T-helper 2 cell (primary cell): ENCODE data around the gene PIGBOS1.
"Not testable (repeated sequence)": the region's sequence is repeated elsewhere in the genome, so short reads cannot be mapped to it uniquely, and the experiment has no call there.

Source experiments
- DNase-seq, 5 experiments: peaks; one replicate each; pipeline versions ENCODE4 v3.0.0 to v3.0.0-alpha.2; 2012 to 2022
- total RNA-seq, 2 donors: gene quantifications; one replicate each; lab custom pipeline; 2026; lab: John Stamatoyannopoulos, UW

PIGBOS1 gene, protein sequence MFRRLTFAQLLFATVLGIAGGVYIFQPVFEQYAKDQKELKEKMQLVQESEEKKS
- 1.2 to 5.7 reads per million in 2 donors for total RNA-seq

DNA sequence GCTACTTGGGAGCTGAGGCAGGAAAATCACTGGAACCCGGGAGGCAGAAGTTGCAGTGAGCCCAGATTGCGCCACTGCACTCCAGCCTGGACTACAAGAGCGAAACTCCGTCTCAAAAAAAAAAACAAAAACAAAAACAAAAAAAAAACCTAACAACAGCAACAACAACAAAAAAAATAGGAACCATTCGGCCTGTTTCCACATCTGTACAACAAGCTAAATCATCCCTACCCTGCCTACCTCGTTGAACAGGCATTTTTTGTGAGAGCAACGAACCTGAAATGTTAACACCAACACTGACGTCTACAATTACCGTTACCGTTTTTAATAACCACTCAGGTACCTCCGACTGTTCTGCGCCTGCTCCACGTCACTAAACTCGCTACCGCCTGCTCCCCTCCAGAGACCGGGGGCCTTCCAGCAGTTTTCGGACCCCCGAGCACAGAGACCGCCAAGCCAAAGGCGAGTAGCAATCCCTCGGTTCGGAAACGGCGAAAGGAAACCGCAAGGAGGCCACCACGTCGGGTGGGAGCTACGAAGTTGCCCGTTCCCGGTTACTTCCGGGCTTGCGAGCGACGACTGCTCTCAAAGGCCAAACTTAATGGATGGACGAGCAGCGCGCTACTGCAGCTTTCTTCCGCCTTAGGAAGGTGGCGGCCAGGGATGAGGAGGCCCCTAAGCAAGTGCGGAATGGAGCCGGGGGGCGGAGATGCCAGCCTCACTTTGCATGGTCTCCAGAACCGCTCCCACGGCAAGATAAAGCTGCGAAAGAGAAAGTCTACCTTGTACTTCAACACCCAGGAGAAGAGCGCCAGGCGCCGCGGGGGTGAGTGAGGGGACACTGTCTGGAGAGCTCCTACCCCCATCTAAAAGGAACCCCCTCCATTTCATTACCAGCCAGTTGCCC is at the start of gene PIGBOS1, which contains the start of gene PIGB:
TSS of gene PIGBOS1 (minus strand) at position 536 of the 907 bp plus-strand sequence. CDS start 1,331 bp downstream, outside the sequence.
TSS of gene PIGB (plus strand) at position 635 of the 907 bp plus-strand sequence. CDS start at position 664, 29 bp downstream.
- peak; percentile 43 to 92 (median 59) for DNase-seq

GRCh38 chr15:55366981-55367380 is 48.1 kb upstream of the PIGBOS1 start:
- DNase-seq, result no peak

GRCh38 chr15:55362641-55363040 is 43.7 kb upstream of the PIGBOS1 start:
- DNase-seq, result no peak

DNA sequence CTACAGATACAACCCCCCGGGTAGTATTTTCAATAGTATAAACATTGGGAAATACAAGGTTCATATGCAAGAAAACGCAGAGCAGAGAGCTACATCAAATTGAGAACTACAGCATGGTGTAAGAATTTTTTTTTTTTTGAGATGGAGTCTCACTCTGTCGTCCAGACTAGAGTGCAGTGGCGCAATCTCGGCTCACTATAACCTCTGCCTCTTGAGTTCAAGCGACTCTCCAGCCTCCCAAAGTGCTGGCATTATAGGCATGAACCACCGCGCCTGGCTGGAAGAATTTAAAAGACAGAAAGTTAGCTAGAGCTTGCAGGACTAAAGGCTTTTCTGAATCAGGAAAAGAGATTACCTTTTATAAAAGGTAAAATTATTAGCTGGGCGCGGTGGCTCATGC is 42.1 kb upstream of the PIGBOS1 start:
- DNase-seq, result no peak

- DNase-seq, result no peak
Observed at GRCh38 chr15:55360256-55360655, 41.3 kb upstream of the PIGBOS1 start.

DNA sequence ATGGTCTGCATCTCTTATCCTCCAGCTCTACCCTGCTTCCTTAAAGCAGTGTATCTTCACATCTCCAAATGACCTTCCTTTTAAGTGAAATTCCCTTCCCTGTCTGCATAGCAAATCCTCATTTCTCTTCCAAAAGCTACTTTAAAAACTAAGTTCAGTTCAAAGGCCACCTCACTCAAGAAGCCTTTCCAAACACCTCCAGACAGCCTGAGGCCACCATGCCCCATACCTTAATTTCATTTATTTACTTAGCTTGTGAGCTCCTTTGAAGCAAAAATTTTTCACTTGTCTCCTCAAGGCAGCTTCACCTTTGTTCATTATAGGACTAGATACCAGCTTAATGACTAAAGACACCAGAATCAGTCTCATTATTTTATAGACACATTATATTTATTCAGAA is 39.5 kb upstream of the PIGBOS1 start:
- no peak for DNase-seq

- no peak for DNase-seq
Observed at GRCh38 chr15:55357774-55358173, 38.9 kb upstream of the PIGBOS1 start.

DNA sequence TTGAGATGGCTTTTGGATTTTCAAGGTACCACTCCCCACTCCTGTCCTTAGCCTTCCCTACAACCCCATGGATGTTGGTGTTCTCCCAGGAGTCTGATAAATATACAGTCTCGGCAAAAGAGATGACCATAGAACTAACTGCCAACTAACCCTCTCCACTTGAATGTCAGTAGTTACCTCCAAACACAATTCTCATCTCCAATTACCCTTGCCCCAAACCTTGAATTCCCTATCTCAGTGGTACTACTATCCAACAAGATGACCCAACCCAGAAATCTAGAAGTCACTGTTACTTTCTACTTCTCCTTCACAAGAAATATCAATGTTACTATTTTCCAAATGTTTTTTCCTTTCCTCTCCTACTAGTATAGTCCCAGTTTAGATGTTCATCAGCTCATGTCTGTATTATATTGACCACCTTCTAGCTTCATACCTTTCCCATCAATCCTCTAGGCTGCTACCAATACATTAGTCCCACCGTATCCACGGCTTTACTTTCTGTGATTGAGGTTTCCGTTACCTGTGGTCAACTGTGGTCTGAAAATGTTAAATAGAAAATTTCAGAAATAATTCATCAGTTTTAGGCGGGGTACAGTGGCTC is 38.2 kb upstream of the PIGBOS1 start:
- no peak for DNase-seq

GRCh38 chr15:55353025-55353424 is 34.1 kb upstream of the PIGBOS1 start:
- DNase-seq, result no peak

- DNase-seq, result no peak
Observed at GRCh38 chr15:55349282-55349681, 30.4 kb upstream of the PIGBOS1 start.

DNA sequence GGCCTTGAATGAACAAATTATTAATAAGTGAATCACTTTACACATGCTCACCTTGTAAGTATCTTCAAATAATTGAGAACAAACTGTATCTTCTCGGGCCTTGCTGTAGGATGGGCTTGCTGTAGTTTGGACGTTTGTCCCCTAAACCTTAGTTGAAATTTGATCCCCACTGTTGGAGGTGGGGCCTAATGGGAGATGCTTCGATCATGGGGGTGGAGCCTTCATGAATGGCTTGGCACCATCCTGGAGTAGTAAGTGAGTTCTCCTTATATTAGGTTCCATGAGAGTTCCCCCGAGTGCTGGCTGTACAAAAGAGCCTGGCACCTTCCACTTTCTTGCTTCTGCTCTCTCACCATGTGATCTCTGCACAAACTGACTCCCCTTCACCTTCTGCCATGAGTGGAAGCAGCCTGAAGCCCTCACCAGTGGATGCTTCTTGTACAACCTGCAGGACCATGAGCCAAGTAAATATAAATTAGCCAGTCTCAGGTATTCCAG is 29.4 kb upstream of the PIGBOS1 start:
- no peak for DNase-seq

GRCh38 chr15:55344206-55344605 is 25.3 kb upstream of the PIGBOS1 start:
- no peak for DNase-seq

DNA sequence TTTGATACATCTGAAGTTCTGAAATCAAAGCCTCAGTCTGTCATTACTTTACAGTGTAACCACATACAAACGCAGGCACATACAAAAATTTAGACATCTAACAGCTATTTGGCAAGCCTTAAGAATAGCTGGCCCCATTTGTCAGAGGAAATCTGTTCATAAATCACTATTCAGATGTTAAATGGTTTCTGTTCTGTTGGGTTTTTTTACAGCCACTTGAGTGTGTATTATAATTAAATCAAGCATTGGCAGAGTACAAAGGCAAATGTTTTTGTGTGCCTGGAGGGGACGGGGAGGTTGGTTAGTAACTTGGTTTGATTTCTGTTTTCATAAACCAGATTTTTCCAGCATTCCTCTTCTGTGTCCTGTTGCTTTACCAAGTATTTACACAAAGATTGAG is 24.2 kb upstream of the PIGBOS1 start:
- DNase-seq, result no peak

DNA sequence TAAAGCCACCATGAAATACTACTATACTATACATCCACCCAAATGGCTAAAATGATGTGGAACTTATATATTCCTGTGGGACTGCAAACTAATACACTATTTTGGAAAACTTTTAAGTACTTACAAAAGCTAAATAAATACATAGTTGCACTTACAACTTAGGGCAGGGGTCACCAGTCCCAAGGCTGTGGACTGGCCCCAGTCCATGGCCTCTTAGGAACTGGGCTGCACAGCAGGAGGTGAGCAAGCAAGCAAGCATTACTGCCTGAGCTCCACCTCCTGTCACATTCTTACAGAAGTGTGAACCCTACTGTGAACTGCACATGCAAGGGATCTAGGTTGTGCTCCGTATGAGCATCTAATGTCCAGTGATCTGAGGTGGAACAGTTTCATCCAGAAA is 18.2 kb upstream of the PIGBOS1 start:
- no peak for DNase-seq

GRCh38 chr15:55334997-55335396 is 16.1 kb upstream of the PIGBOS1 start:
- no peak for DNase-seq

- DNase-seq, result no peak
Observed at GRCh38 chr15:55334371-55334770, 15.4 kb upstream of the PIGBOS1 start.

DNA sequence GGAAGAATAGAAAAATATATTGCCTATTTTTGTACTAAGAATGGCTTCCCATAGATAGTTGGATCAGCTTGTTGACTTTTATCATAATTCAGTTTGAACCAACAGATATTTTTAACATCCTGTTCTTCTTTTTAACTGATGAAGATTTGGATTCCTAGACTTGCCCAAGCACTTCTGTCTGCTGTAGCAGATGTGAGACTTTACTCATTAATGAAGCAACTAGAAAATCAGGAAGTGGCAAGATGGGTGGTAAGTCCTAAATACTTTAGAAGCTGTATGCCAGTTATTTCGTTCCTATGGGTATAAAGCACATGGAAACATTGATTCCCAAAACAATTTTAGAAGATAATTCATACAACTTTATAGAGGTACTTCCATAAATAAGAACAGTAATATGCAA is 8.5 kb upstream of the PIGBOS1 start:
- DNase-seq, result no peak

- no peak for DNase-seq
Observed at GRCh38 chr15:55322467-55322866, 3.5 kb upstream of the PIGBOS1 start.

- DNase-seq, result no peak
Observed at GRCh38 chr15:55320963-55321362, 2.0 kb upstream of the PIGBOS1 start.

GRCh38 chr15:55320238-55320550 is 1.3 kb upstream of the PIGBOS1 start:
- no peak for DNase-seq

- DNase-seq, result peak in 1 of 5 experiments; percentile 65
Observed at GRCh38 chr15:55319537-55320237, 764 bp upstream of the PIGBOS1 start.

DNA sequence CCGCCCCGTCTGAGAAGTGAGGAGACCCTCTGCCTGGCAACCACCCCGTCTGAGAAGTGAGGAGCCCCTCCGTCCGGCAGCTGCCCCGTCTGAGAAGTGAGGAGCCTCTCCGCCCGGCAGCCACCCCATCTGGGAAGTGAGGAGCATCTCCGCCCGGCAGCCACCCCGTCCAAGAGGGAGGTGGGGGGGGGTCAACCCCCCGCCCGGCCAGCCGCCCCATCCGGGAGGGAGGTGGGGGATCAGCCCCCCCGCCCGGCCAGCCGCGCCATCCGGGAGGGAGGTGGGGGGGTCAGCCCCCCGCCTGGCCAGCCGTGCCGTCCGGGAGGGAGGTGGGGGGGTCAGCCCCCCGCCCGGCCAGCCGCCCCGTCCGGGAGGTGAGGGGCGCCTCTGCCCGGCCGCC is 16.1 kb downstream of the PIGBOS1 start:
- not testable (repeated sequence) for DNase-seq

- DNase-seq, result no peak
Observed at GRCh38 chr15:55297315-55297714, 21.6 kb downstream of the PIGBOS1 start.
